Esophagus squamous epithelium (tissue), 4 donors: Measurements from ENCODE around the gene KCNMA1.

Experiments
- CTCF ChIP-seq, 6 experiments: fragments of 450-650 bp in 4 of 6; fragments of 200-600 bp in 2 of 6; sonication (generic) in 2 of 6; IDR thresholded peaks; one replicate each; pipeline ENCODE4 v1.5.1; 2016 to 2019; ENCODE audit warnings: antibody characterized with exemption in 6 of 6, mild to moderate bottlenecking in 4 of 6, moderate library complexity in 4 of 6
- POLR2A ChIP-seq, 4 donors: fragments of 450-650 bp; IDR thresholded peaks; one replicate each; pipeline ENCODE4 v1.6.1; 2017; ENCODE audit warnings: antibody characterized with exemption in 4 of 4, mild to moderate bottlenecking in 4 of 4, moderate library complexity in 3 of 4

- TF ChIP-seq CTCF (IDR thresholded peaks at IDR 0.05) (no peak), POLR2A (IDR thresholded peaks at IDR 0.05) (no peak)
Observed at GRCh38 chr10:77618117-77618516, 19.5 kb downstream of the KCNMA1 start.
